HG03097 (cell line): Measurements from ENCODE around the gene KRT33A.

Experiments
- ATAC-seq: cut with Tn5 transposase; IDR thresholded peaks from one replicate; pipeline ENCODE4 v1.9.1; 2021; ENCODE audit not compliant: unreplicated experiment, low FRiP score

KRT33A gene

GRCh38 chr17:41332239-41332638, 18.4 kb downstream of the KRT33A start:
- no peak for ATAC-seq

DNA sequence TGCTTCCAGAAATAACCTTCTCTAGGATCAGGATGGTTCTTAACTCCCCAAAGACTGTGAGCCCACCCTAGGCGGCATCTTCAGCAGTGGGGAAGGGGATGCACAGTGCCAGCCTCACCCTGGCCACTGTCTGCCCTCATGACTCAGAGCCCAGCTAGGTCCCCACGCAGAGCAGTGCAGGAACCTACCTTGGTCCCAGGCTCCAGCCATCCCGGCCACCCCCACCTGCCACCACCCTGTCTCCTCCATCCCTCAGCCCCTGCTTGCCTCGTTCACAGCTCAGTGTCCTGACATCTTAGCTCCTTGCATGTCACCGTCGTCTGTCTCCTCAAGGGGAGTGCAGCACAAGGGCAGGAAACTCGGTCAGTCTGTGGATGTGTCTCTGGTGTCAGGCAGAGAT, 19.0 kb downstream of the KRT33A start:
- ATAC-seq = no peak

GRCh38 chr17:41329279-41329948, 21.2 kb downstream of the KRT33A start:
- no peak for ATAC-seq

GRCh38 chr17:41328207-41328606, 22.4 kb downstream of the KRT33A start:
- no peak for ATAC-seq

- no peak for ATAC-seq
Observed at GRCh38 chr17:41327411-41328120, 23.1 kb downstream of the KRT33A start.

DNA sequence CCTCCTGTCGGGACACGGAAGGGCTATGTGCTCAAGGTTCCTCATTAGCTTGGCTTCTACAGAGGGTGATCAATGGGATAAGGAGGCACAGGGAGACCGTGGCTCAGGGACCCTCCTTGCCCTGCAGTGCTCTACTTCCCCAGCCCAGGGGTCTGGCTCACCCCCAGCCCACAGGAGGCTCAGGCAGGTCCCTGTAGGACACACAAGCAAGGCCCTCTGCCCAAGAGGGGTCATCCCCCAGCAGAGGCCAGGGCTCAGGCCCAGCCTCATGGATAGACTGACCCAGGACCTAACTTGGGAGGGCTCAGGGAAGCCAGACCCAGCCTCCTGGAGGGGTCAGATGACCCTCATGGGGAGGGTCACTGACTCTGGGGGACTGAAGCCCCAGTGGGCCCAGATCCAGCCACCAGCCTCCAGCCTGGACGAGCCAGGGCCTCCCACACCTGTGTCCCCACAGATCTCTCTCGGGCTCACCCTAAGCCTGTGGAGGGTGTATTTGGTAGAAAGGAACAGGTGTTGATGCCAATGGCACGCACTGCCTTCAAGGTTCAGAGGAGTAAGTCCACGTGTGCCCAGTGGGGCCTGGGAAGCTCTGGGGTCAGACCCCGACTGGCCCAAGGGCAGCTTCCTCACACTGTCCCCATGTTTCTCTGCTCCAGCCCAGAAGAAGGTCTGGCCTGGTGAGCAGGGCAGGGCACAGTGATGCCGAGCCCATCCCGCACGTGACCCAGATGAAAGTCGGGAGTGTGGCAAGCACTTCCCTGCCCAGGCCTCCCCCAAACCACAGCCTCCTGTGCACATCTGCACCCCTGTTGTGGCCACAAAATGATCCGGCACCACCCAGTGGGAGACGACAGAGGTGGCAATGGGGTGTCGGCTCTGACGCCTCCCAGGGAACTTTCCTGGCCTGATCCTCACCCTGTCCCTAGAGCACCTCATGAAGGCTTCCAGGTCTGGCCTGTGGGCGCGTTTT, 24.2 kb downstream of the KRT33A start:
- no peak for ATAC-seq

GRCh38 chr17:41325611-41326010, 25.0 kb downstream of the KRT33A start:
- no peak for ATAC-seq

DNA sequence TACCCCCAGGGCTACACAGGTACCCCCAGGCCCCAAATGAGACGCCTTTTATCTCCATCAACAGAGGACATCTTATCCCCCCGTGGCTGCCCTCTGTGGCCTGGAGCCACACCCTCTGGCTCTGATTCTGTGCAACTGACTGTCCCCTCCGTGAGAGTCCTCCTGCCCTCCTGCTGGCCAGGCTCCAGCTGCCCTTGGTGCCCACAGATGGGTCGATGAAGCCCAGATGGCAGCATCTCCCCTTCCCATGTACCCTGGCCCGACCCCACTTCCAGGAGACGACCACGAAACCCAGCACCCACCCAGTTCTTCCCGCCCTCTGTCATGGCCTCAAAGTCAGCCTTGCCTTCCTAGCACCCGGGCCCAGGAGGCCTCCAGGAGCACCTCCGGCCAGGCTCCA, 25.5 kb downstream of the KRT33A start:
- no peak for ATAC-seq

DNA sequence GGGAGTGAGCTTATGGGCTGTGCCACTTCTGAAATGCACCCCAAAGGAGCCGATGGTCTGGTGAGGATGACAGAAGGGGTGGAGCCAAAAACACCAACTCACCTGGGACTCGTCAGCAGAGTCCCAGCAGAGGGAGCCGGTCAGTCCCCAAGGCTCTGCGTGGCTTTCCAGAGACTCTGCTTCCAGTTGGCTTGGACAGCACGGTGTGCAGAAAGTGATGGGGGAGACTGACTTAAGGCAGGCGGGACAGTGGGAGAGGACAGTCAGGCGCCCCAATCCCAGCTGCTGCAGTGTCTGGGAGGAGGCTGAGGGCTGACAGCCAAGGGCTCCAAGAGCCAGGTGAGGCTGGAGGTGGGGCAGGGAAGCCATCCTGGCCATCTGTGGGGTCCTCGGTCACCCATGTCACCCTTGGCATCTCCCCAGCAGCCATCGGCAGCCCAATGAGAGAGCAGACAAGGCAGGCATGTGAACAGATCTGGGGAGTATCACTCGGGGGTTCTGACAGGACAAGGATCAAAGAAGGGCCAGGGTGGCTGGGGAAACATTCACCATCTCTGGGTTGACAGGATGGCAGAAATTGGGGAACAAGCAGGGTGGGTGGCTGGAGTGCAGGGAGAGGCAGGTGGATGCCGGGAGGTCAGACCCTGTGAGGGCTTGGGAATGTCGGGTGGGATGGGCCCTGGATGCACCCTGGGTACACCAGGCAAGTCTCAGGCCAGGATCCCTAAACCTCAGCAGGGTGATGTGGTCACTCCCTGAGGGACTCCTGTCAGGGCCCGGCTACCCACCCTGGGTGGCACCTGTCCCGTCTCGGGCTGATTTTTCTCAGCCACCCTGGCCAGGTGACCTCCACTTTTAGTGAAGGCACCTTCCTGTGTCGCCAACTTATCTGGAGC, 26.2 kb downstream of the KRT33A start:
- no peak for ATAC-seq

GRCh38 chr17:41322903-41323895, 27.4 kb downstream of the KRT33A start:
- no peak for ATAC-seq

DNA sequence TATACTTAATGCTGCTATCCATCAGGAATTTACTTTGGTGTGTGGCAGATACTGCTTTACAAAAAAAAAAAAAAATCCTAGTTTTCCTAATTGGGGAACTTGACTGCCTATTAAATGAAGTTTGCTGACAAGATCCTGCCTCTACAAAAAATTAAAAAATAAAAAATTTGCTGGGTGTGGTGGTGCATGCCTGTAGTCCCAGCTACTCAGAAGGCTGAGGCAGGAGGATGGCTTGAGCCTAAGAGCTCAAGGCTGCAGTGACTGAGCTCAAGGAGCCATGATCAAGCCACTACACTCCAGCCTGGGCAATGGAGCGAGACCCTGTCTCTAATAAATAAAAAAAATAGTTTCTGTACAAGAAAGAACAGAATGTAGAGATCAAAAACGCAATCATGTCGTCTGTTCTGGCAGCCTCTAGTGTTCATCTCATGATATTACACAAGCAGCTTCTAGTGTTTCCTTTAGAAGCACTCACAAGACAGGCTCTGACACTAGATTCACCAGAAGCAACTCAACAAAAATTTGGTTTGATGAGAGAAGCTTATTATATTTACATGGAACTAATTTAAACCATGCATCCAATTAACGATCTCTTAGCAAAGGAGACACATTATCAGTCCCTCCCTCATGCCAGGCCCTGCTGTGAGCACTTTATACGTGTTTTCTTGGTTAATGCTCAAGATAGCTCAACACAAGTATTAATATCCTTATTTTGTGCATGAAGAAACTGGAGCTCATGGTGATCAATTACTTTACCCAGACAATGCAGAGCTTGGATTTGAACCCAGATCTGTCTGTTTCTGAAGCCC, 28.3 kb downstream of the KRT33A start:
- no peak for ATAC-seq

DNA sequence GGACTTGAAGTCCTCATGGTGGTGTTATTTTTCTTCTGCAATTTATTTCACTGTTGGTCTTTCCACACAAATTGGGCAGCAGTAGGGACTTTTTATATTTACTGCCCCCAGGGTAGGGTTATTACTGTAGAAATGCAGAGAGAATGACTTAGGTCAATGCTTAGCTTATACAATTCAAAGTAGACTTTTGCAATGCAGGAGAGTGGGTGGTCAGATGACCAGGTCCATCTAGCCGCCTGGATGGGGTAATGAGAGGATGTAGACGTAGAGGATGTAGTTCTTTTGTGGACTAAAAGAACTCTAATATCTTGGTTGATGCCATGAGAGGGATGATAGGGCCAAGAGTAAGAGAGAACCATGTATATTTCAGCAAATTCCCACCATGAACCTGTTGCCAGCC, 32.4 kb downstream of the KRT33A start:
- ATAC-seq = no peak

- no peak for ATAC-seq
Observed at GRCh38 chr17:41315814-41316445, 34.7 kb downstream of the KRT33A start.

GRCh38 chr17:41315204-41315794, 35.3 kb downstream of the KRT33A start, which contains the start of gene KRTAP17-1:
KRTAP17-1 (minus strand) TSS chr17:41315710; CDS start chr17:41315650, 60 bp downstream.
- ATAC-seq = no peak

DNA sequence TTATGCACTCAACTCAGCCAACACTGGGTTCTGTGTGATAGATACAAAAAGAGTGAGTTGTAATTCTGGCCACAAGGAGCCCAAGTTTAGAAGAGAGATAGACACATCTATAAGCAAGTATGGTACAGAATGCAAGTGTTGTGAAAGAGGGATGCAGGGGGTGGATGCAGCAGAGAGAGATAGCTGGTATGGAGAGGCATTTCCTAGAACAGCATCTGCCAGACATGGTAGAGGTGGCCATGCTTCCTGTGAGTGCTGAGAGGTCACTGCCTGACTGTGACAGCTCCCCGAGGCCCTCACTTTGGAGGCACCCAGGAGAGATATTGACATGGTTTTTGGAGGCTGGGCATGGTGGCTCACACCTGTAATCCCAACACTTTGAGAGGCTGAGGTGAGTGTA, 39.5 kb downstream of the KRT33A start:
- ATAC-seq = no peak

- peak; percentile 19 for ATAC-seq
Observed at GRCh38 chr17:41308918-41309359, 41.7 kb downstream of the KRT33A start, which contains the start of gene KRTAP16-1. KRTAP16-1 (minus strand) TSS chr17:41309309; CDS start chr17:41309253, 56 bp downstream.
